B cell (primary cell): ENCODE measurements around the gene ZMIZ1. TPM values are rescaled to one million over a fixed set of nuclear protein-coding genes. Genes with fewer than 3 reads are reported as not detected.
A peak's percentile ranks its signal among the peaks of the same experiment; 100 is the strongest.

Experiments used
- ATAC-seq: fragments of 200-7000 bp; cut with Tn5 transposase; one replicate; pipeline ENCODE4 v1.10.0; 2021; ENCODE audit warnings: low read depth, mild to moderate bottlenecking, moderate number of reproducible peaks, moderate library complexity
- CTCF ChIA-PET: fragments of 350-600 bp; sonication (Branson Sonifier 250); formaldehyde crosslinking; loops from one replicate; lab custom pipeline; 2021; ENCODE audit warnings: antibody characterized with exemption, inconsistent platforms; lab: Charles Lee
- POLR2A ChIA-PET: fragments of 350-600 bp; sonication (Branson Sonifier 250); formaldehyde crosslinking; loops from one replicate; lab custom pipeline; 2021; ENCODE audit warnings: antibody characterized with exemption; lab: Charles Lee
- DNase-seq: peaks from one replicate; pipeline ENCODE4 v3.0.0; 2013
- H2AFZ ChIP-seq: 2 replicates; pipeline ENCODE4 v1.6.1; 2012; ENCODE audit warnings: mild to moderate bottlenecking, low read depth, low read length; ENCODE audit not compliant: insufficient read depth, poor library complexity, severe bottlenecking
- H3K27ac ChIP-seq, 2 donors: 1 replicate in 1 of 2; 2 replicates in 1 of 2; pipeline ENCODE4 v1.5.1; 2012 to 2013; ENCODE audit warnings: low read length in 2 of 2, mild to moderate bottlenecking in 2 of 2, moderate library complexity in 1 of 2
- H3K27me3 ChIP-seq, 4 experiments: fragments of 200-600 bp in 1 of 4; sonication (generic) in 1 of 4; replicated peaks in 1 of 4; 1 replicate in 2 of 4; 2 replicates in 2 of 4; pipeline versions ENCODE4 v1.6.1 to v1.7.0; 2013 to 2016; ENCODE audit warnings: low read length in 3 of 4, mild to moderate bottlenecking in 2 of 4, mixed read lengths in 1 of 4, moderate library complexity in 1 of 4; ENCODE audit not compliant: insufficient read depth in 4 of 4, control insufficient read depth in 3 of 4; ENCODE audit errors: control extremely low read depth in 1 of 4
- H3K36me3 ChIP-seq, 2 experiments: replicated peaks in 1 of 2; 1 replicate in 1 of 2; 2 replicates in 1 of 2; pipeline versions ENCODE4 v1.6.1 to v1.7.1; 2013; ENCODE audit warnings: low read length in 1 of 2; ENCODE audit not compliant: insufficient read depth in 2 of 2, control insufficient read depth in 1 of 2; ENCODE audit errors: control extremely low read depth in 1 of 2, extremely low read depth in 1 of 2
- H3K4me1 ChIP-seq, 2 donors: fragments of 200-600 bp in 1 of 2; sonication (generic) in 1 of 2; 1 replicate in 1 of 2; 2 replicates in 1 of 2; pipeline versions ENCODE4 v1.5.1 to v1.6.1; 2013 to 2017; ENCODE audit warnings: low read length in 2 of 2; ENCODE audit not compliant: control insufficient read depth in 2 of 2, insufficient read depth in 2 of 2
- H3K4me2 ChIP-seq: replicated peaks from 2 replicates; pipeline ENCODE3; 2012; ENCODE audit warnings: mild to moderate bottlenecking, low read depth, low read length; ENCODE audit not compliant: poor library complexity, severe bottlenecking
- H3K4me3 ChIP-seq, 5 experiments: fragments of 200-600 bp in 1 of 5; sonication (generic) in 1 of 5; 1 replicate in 3 of 5; 2 replicates in 2 of 5; pipeline versions ENCODE4 v1.5.1 to v1.7.0; 2011 to 2016; ENCODE audit warnings: low read length in 4 of 5, mild to moderate bottlenecking in 4 of 5, low read depth in 2 of 5, control low read depth in 1 of 5, moderate library complexity in 1 of 5; ENCODE audit not compliant: insufficient read depth in 1 of 5; ENCODE audit errors: control extremely low read depth in 1 of 5, extremely low read depth in 1 of 5
- H3K79me2 ChIP-seq: fragments of 200-600 bp; sonication (generic); one replicate; pipeline ENCODE4 v1.6.0; 2016; ENCODE audit warnings: low read length; ENCODE audit not compliant: control insufficient read depth, insufficient read depth
- H3K9ac ChIP-seq: fragments of 200-600 bp; sonication (generic); 2 replicates; pipeline ENCODE4 v1.6.1; 2017; ENCODE audit warnings: mild to moderate bottlenecking, low read length, moderate library complexity
- H3K9me3 ChIP-seq, 3 donors: one replicate each; pipeline versions ENCODE4 v1.6.1 to v1.7.1; 2013; ENCODE audit warnings: low read length in 2 of 3; ENCODE audit not compliant: control insufficient read depth in 2 of 3, insufficient read depth in 1 of 3; ENCODE audit errors: control extremely low read depth in 1 of 3
- H4K20me1 ChIP-seq: 2 replicates; pipeline ENCODE4 v1.6.0; 2012; ENCODE audit warnings: mild to moderate bottlenecking, low read length; ENCODE audit not compliant: insufficient read depth, control insufficient read depth, poor library complexity, severe bottlenecking
- H3K27ac Mint-ChIP-seq: one replicate; pipeline ENCODE4 v1.8.0; 2021; ENCODE audit warnings: mixed read lengths
- H3K27me3 Mint-ChIP-seq: one replicate; pipeline ENCODE4 v1.8.0; 2021; ENCODE audit warnings: mixed read lengths
- H3K4me1 Mint-ChIP-seq: one replicate; pipeline ENCODE4 v1.8.0; 2021; ENCODE audit warnings: mixed read lengths
- H3K4me3 Mint-ChIP-seq: one replicate; pipeline ENCODE4 v1.8.0; 2021; ENCODE audit warnings: mixed read lengths
- H3K9me3 Mint-ChIP-seq: one replicate; pipeline ENCODE4 v1.8.0; 2022; ENCODE audit warnings: mixed read lengths; ENCODE audit not compliant: insufficient read depth
- EZH2 ChIP-seq: IDR thresholded peaks from 2 replicates; pipeline ENCODE4 v1.6.1; 2012; ENCODE audit warnings: borderline replicate concordance, low read depth, mild to moderate bottlenecking, moderate library complexity, low read length; ENCODE audit not compliant: insufficient read depth, poor library complexity, severe bottlenecking
- WGBS: methylation state at CpG from one replicate; pipeline ENCODE4 v1.1.5; 2013; ENCODE audit warnings: missing lambda C conversion rate; ENCODE audit not compliant: insufficient coverage; 5-methylcytosine and 5-hydroxymethylcytosine counted together
- intact Hi-C: fragments of 100-400 bp; cut with micrococcal nuclease; formaldehyde crosslinking; loops from one replicate; pipeline ENCODE4 v1.10.0; 2022
- polyA plus RNA-seq: library from polyadenylated mRNA; depleted of rRNA; stranded (reverse); fragments of >200 nt; gene quantifications from 2 replicates; pipeline ENCODE4 v1.2.3, GENCODE V29; 2012
- total RNA-seq, 2 donors: library from RNA; stranded (reverse); fragments of 120-200 nt in 1 of 2; gene quantifications; 1 replicate in 1 of 2; 2 replicates in 1 of 2; pipeline versions ENCODE4 v1.2.3 to v1.2.4, GENCODE V29; 2013 to 2022
- TF ChIP-seq, protein P1 (sequence below): fragments of 200-600 bp; IDR thresholded peaks from one replicate; pipeline ENCODE4 v1.8.0; 2022; ENCODE audit warnings: antibody characterized with exemption, mild to moderate bottlenecking

The ZMIZ1 gene
- total and polyA plus RNA-seq, 2 donors (not counting 1 experiment from before 2014, with no cell fraction given), result 14.3 to 64.9 TPM

DNA sequence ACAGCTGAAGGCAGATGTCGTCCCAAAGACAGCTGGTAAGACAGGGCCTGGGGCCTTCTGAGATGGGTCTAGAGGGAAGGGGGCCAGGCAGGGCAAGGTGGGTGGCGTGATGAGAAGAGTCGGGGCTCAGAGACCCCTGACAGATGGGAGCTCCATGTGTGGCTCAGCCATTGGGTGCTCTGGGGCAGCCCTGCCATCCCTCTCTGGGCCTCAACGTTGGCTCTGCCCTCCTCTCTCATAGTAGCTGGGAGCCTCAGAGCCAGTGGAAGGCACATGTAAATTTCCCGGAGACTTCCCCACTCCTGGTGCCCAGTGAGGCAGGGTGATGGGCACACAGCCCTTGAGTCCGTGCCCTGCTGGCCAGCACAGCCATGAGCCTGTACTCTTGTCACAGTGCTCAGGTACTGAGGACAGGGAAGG is 280.3 kb downstream of the ZMIZ1 start:
- no peaks in the 10 kb centered on the region for H3K27me3 ChIP-seq
- H3K27me3 Mint-ChIP-seq, result no peaks in the 10 kb centered on the region
- H3K27ac Mint-ChIP-seq, result peak overlapping the region; percentile 93
- ChIA-PET POLR2A (interaction anchor here (0.6 to 1.5 kb wide), 3 partner anchors 32 to 107 kb away, joined by 4 to 9 read pairs (median 4); no protein-coding TSS in a partner anchor), CTCF (interaction anchor here (0.9 to 1.6 kb wide), 2 partner anchors 98 to 154 kb away, joined by 4 to 5 read pairs; no protein-coding TSS in a partner anchor)
- H4K20me1 ChIP-seq, result peaks cover 13% of the 10 kb centered on the region
- no peak for DNase-seq
- peak overlapping the region; percentile 84 to 92 for H3K27ac ChIP-seq
- 96% methylated on average over 5 of the region's 6 CpGs for WGBS
- H3K4me3 Mint-ChIP-seq, result peak overlapping the region; percentile 88
- peaks cover 22 to 32% of the 10 kb centered on the region in 2 donors for H3K4me1 ChIP-seq
- no peaks in the 10 kb centered on the region for H3K9me3 Mint-ChIP-seq
- peaks cover 26% of the 10 kb centered on the region for H3K79me2 ChIP-seq
- H3K4me2 ChIP-seq, result peak overlapping the region; percentile 100
- ATAC-seq, result no peak
- no peak overlapping the region for H3K4me3 ChIP-seq
- peak overlapping the region; percentile 95 for H3K9ac ChIP-seq
- no peaks in the 10 kb centered on the region for H3K9me3 ChIP-seq
- TF ChIP-seq EZH2, result no peak
- TF ChIP-seq, protein P1, sequence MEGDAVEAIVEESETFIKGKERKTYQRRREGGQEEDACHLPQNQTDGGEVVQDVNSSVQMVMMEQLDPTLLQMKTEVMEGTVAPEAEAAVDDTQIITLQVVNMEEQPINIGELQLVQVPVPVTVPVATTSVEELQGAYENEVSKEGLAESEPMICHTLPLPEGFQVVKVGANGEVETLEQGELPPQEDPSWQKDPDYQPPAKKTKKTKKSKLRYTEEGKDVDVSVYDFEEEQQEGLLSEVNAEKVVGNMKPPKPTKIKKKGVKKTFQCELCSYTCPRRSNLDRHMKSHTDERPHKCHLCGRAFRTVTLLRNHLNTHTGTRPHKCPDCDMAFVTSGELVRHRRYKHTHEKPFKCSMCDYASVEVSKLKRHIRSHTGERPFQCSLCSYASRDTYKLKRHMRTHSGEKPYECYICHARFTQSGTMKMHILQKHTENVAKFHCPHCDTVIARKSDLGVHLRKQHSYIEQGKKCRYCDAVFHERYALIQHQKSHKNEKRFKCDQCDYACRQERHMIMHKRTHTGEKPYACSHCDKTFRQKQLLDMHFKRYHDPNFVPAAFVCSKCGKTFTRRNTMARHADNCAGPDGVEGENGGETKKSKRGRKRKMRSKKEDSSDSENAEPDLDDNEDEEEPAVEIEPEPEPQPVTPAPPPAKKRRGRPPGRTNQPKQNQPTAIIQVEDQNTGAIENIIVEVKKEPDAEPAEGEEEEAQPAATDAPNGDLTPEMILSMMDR, result no peak
- no peak overlapping the region for H2AFZ ChIP-seq
- intact Hi-C loops, result loop anchor here (5.0 kb wide), 1 partner anchor 282 kb away; the partner anchor contains the start of gene ZMIZ1
- H3K4me1 Mint-ChIP-seq, result peaks cover 38% of the 10 kb centered on the region
- peaks cover 0 to 54% of the 10 kb centered on the region in 2 experiments for H3K36me3 ChIP-seq

DNA sequence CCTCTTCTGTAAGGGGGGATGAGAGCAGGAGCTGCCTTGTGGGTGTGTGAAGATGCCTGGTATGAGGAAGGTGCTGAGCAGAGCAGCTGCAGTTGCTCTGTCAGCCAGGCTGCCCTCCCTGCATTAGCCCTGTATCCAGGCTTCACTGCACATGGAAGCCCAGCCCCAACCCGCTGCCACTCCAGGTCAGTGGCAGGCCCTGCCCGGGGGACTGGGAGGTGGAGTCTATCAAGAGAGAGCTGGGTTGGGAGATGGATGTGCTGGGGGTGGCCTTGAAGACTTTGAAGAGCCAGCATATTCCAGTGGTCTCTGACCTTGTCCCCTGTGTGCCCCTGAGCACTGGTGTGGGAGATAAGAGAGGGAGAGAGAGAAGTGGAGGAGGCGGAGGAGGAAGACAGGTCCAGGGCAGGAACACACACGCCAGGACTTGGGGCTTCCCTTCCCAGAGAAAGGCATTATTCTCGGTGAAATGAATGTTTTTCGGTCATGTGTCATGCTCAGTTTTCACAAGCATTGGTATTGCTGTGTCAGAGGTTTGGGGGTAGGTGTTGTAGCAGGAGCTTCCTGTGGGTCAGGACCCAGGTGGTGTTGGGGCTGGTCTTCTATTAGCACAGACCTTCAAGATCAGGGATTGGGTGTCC is 281.1 kb downstream of the ZMIZ1 start:
- ChIA-PET CTCF (no interaction called here), POLR2A (no interaction called here)
- Histone ChIP-seq H3K9me3 (no peaks in the 10 kb centered on the region), H3K79me2 (peaks cover 26% of the 10 kb centered on the region), H4K20me1 (peaks cover 21% of the 10 kb centered on the region), H2AFZ (no peak overlapping the region), H3K4me2 (no peak overlapping the region), H3K27ac (peak overlapping the region in 1 of 2 donors; percentile 92), H3K9ac (no peak overlapping the region), H3K4me3 (no peak overlapping the region), H3K27me3 (no peaks in the 10 kb centered on the region), H3K36me3 (peaks cover 0 to 58% of the 10 kb centered on the region in 2 experiments), H3K4me1 (peaks cover 29 to 40% of the 10 kb centered on the region in 2 donors)
- TF ChIP-seq, protein P1, result no peak
- no peak for TF ChIP-seq EZH2
- H3K9me3 Mint-ChIP-seq, result no peaks in the 10 kb centered on the region
- 98% methylated on average over 6 of the region's 6 CpGs for WGBS
- DNase-seq, result no peak
- peak overlapping the region; percentile 50 for H3K27ac Mint-ChIP-seq
- peak overlapping the region; percentile 88 for H3K4me3 Mint-ChIP-seq
- ATAC-seq, result no peak
- H3K27me3 Mint-ChIP-seq, result no peaks in the 10 kb centered on the region
- intact Hi-C loops, result loop anchor here (5.0 kb wide), 1 partner anchor 283 kb away; the partner anchor contains the start of gene ZMIZ1
- peaks cover 45% of the 10 kb centered on the region for H3K4me1 Mint-ChIP-seq
